Mesothelial cell of epicardium (in vitro differentiated cells): ENCODE results near the gene ECEL1. TPM values are rescaled to one million over a fixed set of nuclear protein-coding genes. Genes with fewer than 3 reads are reported as not detected.

ENCODE experiments used
- DNase-seq, 2 experiments: peaks; one replicate each; pipeline ENCODE4 v3.0.0; 2021; ENCODE audit warnings: low spot score in 2 of 2; ENCODE audit not compliant: unreplicated experiment in 2 of 2
- H3K27ac Mint-ChIP-seq: 2 replicates; pipeline ENCODE4 v1.8.0; 2021; ENCODE audit warnings: mixed read lengths
- H3K27me3 Mint-ChIP-seq: 2 replicates; pipeline ENCODE4 v1.8.0; 2021; ENCODE audit warnings: low read depth, mixed read lengths
- H3K36me3 Mint-ChIP-seq: 2 replicates; pipeline ENCODE4 v1.8.0; 2021; ENCODE audit warnings: mixed read lengths
- H3K4me1 Mint-ChIP-seq: 2 replicates; pipeline ENCODE4 v1.8.0; 2021; ENCODE audit warnings: mixed read lengths
- H3K4me3 Mint-ChIP-seq: 2 replicates; pipeline ENCODE4 v1.8.0; 2021; ENCODE audit warnings: mild to moderate bottlenecking, moderate library complexity, mixed read lengths
- H3K9me3 Mint-ChIP-seq: 2 replicates; pipeline ENCODE4 v1.8.0; 2021; ENCODE audit warnings: mixed read lengths
- total RNA-seq: library from RNA; stranded (reverse); gene quantifications from 3 replicates; pipeline ENCODE4 v1.2.1, GENCODE V29; 2021
- TF ChIP-seq, protein P1 (sequence below): fragments of 200-600 bp; sonication (generic); IDR thresholded peaks from one replicate; pipeline ENCODE4 v1.5.0; 2021; ENCODE audit warnings: antibody characterized with exemption; ENCODE audit not compliant: unreplicated experiment

ECEL1 gene
- total RNA-seq, 1 donor from 2014 or later = 8.8 TPM

DNA sequence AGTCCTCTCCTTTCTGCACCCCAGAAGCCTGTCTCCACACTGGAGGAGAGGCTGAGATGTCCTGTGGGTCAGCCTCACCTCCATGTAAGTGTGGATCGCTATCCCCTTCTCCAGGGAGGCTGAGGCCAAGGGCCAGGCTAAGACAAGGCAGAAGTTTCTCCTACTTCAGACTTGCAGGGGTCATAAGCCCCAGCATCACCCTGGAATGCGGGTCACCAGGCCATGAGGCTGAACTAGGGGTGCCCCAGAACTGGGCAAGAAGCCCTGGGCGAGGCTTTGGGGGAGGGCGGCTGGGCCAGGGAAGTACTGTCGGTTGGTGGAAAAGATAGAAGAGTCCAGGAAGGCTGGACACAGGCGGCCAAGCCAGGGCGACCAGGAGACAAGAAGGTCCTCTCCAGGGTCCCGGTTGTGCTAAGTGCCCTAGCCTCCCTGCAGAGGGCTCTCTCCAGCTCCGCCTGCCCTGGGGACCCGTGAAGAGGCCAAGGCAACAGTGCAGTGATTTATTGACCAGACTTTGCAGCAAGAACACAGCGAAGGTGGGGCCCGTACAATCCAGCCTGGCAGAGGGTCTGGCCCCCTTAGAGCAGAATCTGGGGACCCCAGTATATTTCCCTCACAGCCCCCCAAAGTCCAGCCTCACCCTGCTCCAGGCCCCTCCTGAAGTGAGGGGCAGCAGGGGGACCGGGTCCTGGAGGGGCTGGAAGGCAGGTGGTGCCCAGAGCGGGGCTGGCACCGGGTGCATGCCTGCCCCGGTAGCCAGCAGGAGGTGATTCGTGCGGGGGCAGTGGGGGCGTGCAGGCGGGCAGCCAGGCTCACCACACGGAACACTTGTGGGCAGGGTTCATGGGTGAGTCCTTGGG, 8.1 kb downstream of the ECEL1 start:
- Mint-ChIP-seq H3K27me3 (peaks cover 74% of the 10 kb centered on the region), H3K36me3 (no peaks in the 10 kb centered on the region), H3K4me1 (no peaks in the 10 kb centered on the region), H3K4me3 (no peak overlapping the region), H3K9me3 (no peaks in the 10 kb centered on the region), H3K27ac (no peak overlapping the region)
- TF ChIP-seq, protein P1, sequence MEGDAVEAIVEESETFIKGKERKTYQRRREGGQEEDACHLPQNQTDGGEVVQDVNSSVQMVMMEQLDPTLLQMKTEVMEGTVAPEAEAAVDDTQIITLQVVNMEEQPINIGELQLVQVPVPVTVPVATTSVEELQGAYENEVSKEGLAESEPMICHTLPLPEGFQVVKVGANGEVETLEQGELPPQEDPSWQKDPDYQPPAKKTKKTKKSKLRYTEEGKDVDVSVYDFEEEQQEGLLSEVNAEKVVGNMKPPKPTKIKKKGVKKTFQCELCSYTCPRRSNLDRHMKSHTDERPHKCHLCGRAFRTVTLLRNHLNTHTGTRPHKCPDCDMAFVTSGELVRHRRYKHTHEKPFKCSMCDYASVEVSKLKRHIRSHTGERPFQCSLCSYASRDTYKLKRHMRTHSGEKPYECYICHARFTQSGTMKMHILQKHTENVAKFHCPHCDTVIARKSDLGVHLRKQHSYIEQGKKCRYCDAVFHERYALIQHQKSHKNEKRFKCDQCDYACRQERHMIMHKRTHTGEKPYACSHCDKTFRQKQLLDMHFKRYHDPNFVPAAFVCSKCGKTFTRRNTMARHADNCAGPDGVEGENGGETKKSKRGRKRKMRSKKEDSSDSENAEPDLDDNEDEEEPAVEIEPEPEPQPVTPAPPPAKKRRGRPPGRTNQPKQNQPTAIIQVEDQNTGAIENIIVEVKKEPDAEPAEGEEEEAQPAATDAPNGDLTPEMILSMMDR = no peak
- DNase-seq = no peak

DNA sequence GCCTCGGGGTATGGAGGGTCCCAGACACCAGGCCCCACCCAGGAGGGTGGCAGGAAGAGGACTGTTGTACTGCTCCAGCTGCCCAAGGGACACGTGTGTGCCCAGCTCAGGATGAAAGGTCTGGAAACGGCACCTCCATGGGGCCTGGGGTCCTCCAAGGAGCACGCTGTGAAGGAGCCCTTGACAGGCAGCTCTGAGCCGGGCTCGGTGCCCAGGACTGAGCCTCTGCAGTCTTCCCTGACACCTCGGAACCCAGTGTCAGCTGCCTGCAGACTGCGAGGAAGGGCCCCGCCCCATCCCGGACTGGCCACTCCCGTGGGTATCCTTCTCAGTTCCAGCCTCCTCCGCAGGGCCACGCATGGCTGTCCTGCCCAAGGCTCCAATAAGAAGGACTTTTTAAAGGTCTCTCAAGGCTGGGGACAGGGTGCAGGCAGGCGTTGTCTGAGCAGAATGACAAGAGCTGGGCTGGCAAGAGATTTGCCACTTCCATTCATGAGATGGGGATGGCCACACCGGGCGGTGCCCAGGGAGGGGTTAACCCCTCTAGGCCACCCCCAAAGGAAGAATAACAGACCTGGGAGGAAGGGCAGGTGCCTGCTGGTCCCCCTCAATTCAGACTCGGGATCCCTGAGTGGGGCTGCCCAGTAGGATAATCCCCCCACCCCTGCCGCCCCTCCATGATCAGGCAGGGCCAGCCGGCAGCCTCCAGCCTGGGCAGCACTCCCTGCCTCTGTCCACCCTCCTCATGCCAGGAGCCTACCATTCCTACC, 8.9 kb downstream of the ECEL1 start:
- H3K36me3 Mint-ChIP-seq = no peaks in the 10 kb centered on the region
- no peak for DNase-seq
- no peak overlapping the region for H3K4me3 Mint-ChIP-seq
- H3K27me3 Mint-ChIP-seq = peaks cover 72% of the 10 kb centered on the region
- TF ChIP-seq, protein P1 = no peak
- H3K4me1 Mint-ChIP-seq = peaks cover under 1% of the 10 kb centered on the region
- no peaks in the 10 kb centered on the region for H3K9me3 Mint-ChIP-seq
- no peak overlapping the region for H3K27ac Mint-ChIP-seq

- no peak overlapping the region for H3K27ac Mint-ChIP-seq
- no peak overlapping the region for H3K4me3 Mint-ChIP-seq
- H3K4me1 Mint-ChIP-seq = peaks cover 8% of the 10 kb centered on the region
- peaks cover 68% of the 10 kb centered on the region for H3K27me3 Mint-ChIP-seq
- peaks cover under 1% of the 10 kb centered on the region for H3K9me3 Mint-ChIP-seq
- TF ChIP-seq, protein P1 = no peak
- no peak for DNase-seq
- no peaks in the 10 kb centered on the region for H3K36me3 Mint-ChIP-seq
Measured at GRCh38 chr2:232477751-232478510, 9.7 kb downstream of the ECEL1 start.

- no peak overlapping the region for H3K4me3 Mint-ChIP-seq
- peaks cover 69% of the 10 kb centered on the region for H3K27me3 Mint-ChIP-seq
- H3K4me1 Mint-ChIP-seq = peaks cover 11% of the 10 kb centered on the region
- TF ChIP-seq, protein P1 = no peak
- no peak overlapping the region for H3K27ac Mint-ChIP-seq
- H3K36me3 Mint-ChIP-seq = peaks cover 5% of the 10 kb centered on the region
- no peak for DNase-seq
- peaks cover 12% of the 10 kb centered on the region for H3K9me3 Mint-ChIP-seq
Measured at GRCh38 chr2:232476791-232477190, 10.8 kb downstream of the ECEL1 start.

- peaks cover 11% of the 10 kb centered on the region for H3K4me1 Mint-ChIP-seq
- peaks cover 18% of the 10 kb centered on the region for H3K9me3 Mint-ChIP-seq
- DNase-seq = no peak
- H3K4me3 Mint-ChIP-seq = no peak overlapping the region
- TF ChIP-seq, protein P1 = no peak
- peaks cover 5% of the 10 kb centered on the region for H3K36me3 Mint-ChIP-seq
- peaks cover 69% of the 10 kb centered on the region for H3K27me3 Mint-ChIP-seq
- no peak overlapping the region for H3K27ac Mint-ChIP-seq
Measured at GRCh38 chr2:232476045-232476444, 11.6 kb downstream of the ECEL1 start.
